MCF 10A (cell line): ENCODE data around the gene PIGA. TPM values are rescaled to one million over a fixed set of nuclear protein-coding genes. Genes with fewer than 3 reads are reported as not detected.

ENCODE experiments used
- BruUV-seq: library from RNA; stranded (reverse); fragments of 400-500 nt; replicated peaks from 2 replicates; lab custom pipeline; 2021; lab: Mats Ljungman, UMichigan
- CTCF ChIA-PET: fragments of 300-600 bp; sonication (Branson Sonifier 250); formaldehyde crosslinking; extraction: SDS; loops from one replicate; lab custom pipeline; 2021; ENCODE audit warnings: antibody characterized with exemption, inconsistent platforms; lab: Yijun Ruan, JAX
- POLR2A ChIA-PET: fragments of 300-600, 350-650 bp; sonication (Branson Sonifier 250); formaldehyde crosslinking; extraction: SDS; loops from one replicate; lab custom pipeline; 2020; ENCODE audit warnings: antibody characterized with exemption, inconsistent platforms; lab: Yijun Ruan, JAX
- DNase-seq: peaks from one replicate; pipeline ENCODE4 v3.0.0-alpha.2; 2018; ENCODE audit not compliant: unreplicated experiment
- H3K27ac Mint-ChIP-seq: one replicate; pipeline ENCODE4 v1.8.0; 2022; ENCODE audit warnings: mild to moderate bottlenecking, low read depth, mixed read lengths; ENCODE audit not compliant: unreplicated experiment
- H3K27me3 Mint-ChIP-seq: one replicate; pipeline ENCODE4 v1.8.0; 2022; ENCODE audit warnings: mixed read lengths; ENCODE audit not compliant: insufficient read depth, unreplicated experiment
- H3K36me3 Mint-ChIP-seq: one replicate; pipeline ENCODE4 v1.8.0; 2022; ENCODE audit warnings: mild to moderate bottlenecking, moderate library complexity, mixed read lengths; ENCODE audit not compliant: insufficient read depth, unreplicated experiment
- H3K4me1 Mint-ChIP-seq: one replicate; pipeline ENCODE4 v1.8.0; 2022; ENCODE audit warnings: mixed read lengths; ENCODE audit not compliant: insufficient read depth, unreplicated experiment
- H3K4me3 Mint-ChIP-seq: one replicate; pipeline ENCODE4 v1.8.0; 2022; ENCODE audit warnings: mild to moderate bottlenecking, moderate library complexity, mixed read lengths; ENCODE audit not compliant: unreplicated experiment
- H3K9me3 Mint-ChIP-seq: one replicate; pipeline ENCODE4 v1.8.0; 2022; ENCODE audit warnings: mixed read lengths; ENCODE audit not compliant: unreplicated experiment
- intact Hi-C: fragments of 100-400 bp; cut with micrococcal nuclease; formaldehyde crosslinking; loops from 2 replicates; pipeline ENCODE4 v1.14.1; 2022
- total RNA-seq: library from RNA; stranded (reverse); gene quantifications from 2 replicates; pipeline ENCODE4 v1.2.3, GENCODE V29; 2022
- TF ChIP-seq, protein P1 (sequence below): fragments of 200-600 bp; IDR thresholded peaks from one replicate; pipeline ENCODE4 v1.8.0; 2022; ENCODE audit warnings: antibody characterized with exemption, mild to moderate bottlenecking; ENCODE audit not compliant: unreplicated experiment

Gene PIGA
- total RNA-seq, 1 experiment from 2014 or later: 17.3 TPM

DNA sequence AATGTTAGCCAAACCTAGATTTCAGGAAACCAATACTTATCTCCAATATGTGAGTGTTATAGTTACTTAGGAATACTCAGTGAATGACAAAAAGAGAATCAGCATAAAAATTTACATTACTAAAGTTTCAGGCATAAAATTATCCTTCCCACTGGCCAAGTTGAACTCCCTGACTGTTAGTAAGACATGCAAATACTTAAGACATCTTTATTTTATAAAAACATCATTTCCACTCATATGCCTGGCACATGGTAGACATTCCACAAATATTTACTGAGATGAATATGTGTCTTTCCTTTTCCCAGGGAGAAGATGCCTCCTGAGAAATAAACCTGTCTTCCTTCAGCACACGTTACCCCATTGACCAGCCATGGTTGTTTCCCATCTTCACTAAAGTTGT is 41.6 kb upstream of the PIGA start:
- H3K36me3 Mint-ChIP-seq: no peaks in the 10 kb centered on the region
- no TSS peak for BruUV-seq
- ChIA-PET POLR2A (no interaction called here), CTCF (no interaction called here)
- DNase-seq: no peak
- H3K27me3 Mint-ChIP-seq: peaks cover 29% of the 10 kb centered on the region
- H3K4me3 Mint-ChIP-seq: no peak overlapping the region
- TF ChIP-seq, protein P1, sequence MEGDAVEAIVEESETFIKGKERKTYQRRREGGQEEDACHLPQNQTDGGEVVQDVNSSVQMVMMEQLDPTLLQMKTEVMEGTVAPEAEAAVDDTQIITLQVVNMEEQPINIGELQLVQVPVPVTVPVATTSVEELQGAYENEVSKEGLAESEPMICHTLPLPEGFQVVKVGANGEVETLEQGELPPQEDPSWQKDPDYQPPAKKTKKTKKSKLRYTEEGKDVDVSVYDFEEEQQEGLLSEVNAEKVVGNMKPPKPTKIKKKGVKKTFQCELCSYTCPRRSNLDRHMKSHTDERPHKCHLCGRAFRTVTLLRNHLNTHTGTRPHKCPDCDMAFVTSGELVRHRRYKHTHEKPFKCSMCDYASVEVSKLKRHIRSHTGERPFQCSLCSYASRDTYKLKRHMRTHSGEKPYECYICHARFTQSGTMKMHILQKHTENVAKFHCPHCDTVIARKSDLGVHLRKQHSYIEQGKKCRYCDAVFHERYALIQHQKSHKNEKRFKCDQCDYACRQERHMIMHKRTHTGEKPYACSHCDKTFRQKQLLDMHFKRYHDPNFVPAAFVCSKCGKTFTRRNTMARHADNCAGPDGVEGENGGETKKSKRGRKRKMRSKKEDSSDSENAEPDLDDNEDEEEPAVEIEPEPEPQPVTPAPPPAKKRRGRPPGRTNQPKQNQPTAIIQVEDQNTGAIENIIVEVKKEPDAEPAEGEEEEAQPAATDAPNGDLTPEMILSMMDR: no peak
- no peak overlapping the region for H3K27ac Mint-ChIP-seq
- H3K4me1 Mint-ChIP-seq: no peaks in the 10 kb centered on the region
- intact Hi-C loops: no loop called here
- H3K9me3 Mint-ChIP-seq: no peaks in the 10 kb centered on the region

DNA sequence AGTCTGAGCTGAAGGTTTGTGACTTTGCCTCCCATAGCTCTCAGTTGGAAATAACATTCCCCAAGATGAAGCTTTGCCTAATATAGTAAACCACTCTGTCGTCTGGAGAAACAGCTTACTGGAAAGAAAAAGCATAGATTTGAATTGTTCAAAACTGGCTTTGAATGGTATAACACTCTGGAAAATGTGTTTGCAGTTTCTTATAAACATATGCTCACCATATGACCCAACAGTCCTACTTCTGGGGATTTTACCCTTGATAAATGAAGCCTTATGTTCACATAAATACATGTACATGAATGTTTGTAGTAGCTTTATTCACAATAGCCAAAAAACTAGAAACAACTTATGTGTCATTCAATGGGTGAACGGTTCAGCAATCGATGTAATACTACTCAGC is 38.7 kb upstream of the PIGA start:
- Mint-ChIP-seq H3K27me3 (peaks cover 51% of the 10 kb centered on the region), H3K27ac (no peak overlapping the region), H3K9me3 (no peaks in the 10 kb centered on the region), H3K36me3 (no peaks in the 10 kb centered on the region), H3K4me3 (no peak overlapping the region), H3K4me1 (no peaks in the 10 kb centered on the region)
- intact Hi-C loops: no loop called here
- no peak for DNase-seq
- ChIA-PET POLR2A (interaction anchor here (0.7 kb wide), 1 partner anchor 93 kb away, joined by 3 read pairs; no protein-coding TSS in a partner anchor), CTCF (interaction anchor here (0.9 to 1.6 kb wide), 3 partner anchors 10 to 27 kb away, joined by 3 to 4 read pairs (median 4); no protein-coding TSS in a partner anchor)
- BruUV-seq: no TSS peak
- TF ChIP-seq, protein P1: no peak

DNA sequence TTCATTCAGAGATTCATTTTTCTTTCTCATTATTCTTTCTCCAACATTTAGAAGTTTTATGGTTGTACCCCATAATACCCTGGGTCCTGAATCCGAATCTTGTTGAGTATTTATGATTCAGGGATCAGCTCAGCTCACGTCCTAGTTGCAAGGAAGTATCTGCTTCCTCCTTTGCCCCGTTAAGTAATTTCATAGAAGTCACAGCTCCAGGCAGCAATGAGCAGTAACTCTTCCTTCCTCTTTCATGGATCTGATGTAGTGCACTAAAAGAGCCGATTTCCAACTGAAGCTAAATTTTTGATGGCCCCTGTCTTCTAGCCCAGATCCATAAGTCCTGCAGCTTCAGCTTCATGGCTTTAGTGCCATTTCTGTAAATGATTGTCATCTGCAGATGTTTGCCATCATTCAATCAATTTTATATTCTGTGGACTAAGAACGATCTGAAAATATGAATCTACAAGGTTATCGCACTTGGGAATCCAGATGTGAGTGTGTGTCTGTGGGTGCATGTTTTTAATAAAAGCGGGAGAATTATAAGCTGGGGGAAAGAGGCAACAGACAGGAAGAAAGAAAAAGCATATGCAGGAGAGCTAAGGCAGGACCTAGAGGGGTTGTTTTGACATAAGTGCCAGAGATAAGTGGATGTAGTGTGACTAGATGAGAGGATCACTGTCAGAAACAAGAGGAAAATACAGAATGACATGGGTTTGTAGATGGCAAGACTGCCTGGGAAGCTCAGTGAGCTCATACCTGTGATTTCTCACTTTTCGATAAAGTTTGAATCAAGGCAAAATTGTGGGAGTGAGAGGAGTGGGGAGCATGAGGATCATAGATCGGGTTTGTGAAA is 31.4 kb upstream of the PIGA start:
- DNase-seq: no peak
- no TSS peak for BruUV-seq
- Mint-ChIP-seq H3K4me1 (no peaks in the 10 kb centered on the region), H3K36me3 (no peaks in the 10 kb centered on the region), H3K9me3 (no peaks in the 10 kb centered on the region), H3K27me3 (peaks cover 82% of the 10 kb centered on the region), H3K27ac (no peak overlapping the region), H3K4me3 (no peak overlapping the region)
- intact Hi-C loops: no loop called here
- ChIA-PET POLR2A (interaction anchor here (0.6 to 1.1 kb wide), 2 partner anchors 127 to 170 kb away, joined by 3 to 6 read pairs; no protein-coding TSS in a partner anchor), CTCF (interaction anchor here (0.6 to 4.2 kb wide), 4 partner anchors 17 to 572 kb away, joined by 3 to 18 read pairs (median 7); no protein-coding TSS in a partner anchor)
- TF ChIP-seq, protein P1: no peak

DNA sequence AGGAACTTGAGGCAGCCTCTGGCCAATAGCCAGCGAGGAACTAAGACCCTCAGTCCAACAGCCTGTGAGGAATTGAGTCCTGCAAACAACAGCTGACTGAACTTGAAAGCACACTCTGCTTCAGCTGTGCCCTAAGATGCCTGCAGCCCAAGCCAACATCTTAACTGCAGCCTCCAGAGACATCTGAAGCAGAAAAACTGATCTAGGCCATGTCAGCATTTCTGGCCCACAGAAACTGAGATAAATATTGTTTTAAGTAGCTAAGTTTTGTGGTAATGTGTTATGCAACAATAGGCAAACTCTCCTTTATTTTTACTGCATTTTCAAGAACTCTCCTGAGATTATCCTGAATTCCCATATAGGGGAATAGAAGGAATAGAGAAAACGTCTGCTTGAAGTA is 24.4 kb upstream of the PIGA start:
- POLR2A ChIA-PET: interaction anchor here (1.2 kb wide), 1 partner anchor 91 kb away, joined by 3 read pairs; no protein-coding TSS in a partner anchor
- H3K9me3 Mint-ChIP-seq: no peaks in the 10 kb centered on the region
- TF ChIP-seq, protein P1: no peak
- intact Hi-C loops: no loop called here
- no TSS peak for BruUV-seq
- no peak overlapping the region for H3K4me3 Mint-ChIP-seq
- CTCF ChIA-PET: interaction anchor here (1.4 kb wide), 1 partner anchor 11 kb away, joined by 4 read pairs; no protein-coding TSS in a partner anchor
- H3K36me3 Mint-ChIP-seq: no peaks in the 10 kb centered on the region
- H3K27me3 Mint-ChIP-seq: peaks cover 17% of the 10 kb centered on the region
- DNase-seq: no peak
- H3K27ac Mint-ChIP-seq: no peak overlapping the region
- no peaks in the 10 kb centered on the region for H3K4me1 Mint-ChIP-seq
